Activated CD4-positive, alpha-beta T cell treated with anti-CD3 and anti-CD28 coated beads for 4 hours (primary cell): ENCODE results near the gene SLC6A19.

Experiments
- DNase-seq, 2 donors: peaks; one replicate each; pipeline ENCODE4 v3.0.0-alpha.2; 2020

SLC6A19 gene

GRCh38 chr5:1211701-1212100 is 10.3 kb downstream of the SLC6A19 start:
- no peak for DNase-seq

DNA sequence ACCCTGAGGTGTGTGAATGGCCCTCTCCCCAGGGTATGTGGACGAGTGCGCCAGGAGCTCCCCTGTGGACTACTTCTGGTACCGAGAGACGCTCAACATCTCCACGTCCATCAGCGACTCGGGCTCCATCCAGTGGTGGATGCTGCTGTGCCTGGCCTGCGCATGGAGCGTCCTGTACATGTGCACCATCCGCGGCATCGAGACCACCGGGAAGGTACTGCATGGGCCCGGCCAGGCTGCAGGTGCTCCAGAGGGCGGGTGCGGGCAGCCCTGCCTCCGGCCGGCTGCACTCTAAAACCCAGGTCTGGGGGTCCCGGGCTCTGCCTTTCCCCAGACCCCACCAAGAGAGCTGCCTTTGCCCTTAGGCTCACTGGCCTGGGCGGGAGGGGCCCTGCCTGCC is 10.9 kb downstream of the SLC6A19 start:
- no peak for DNase-seq

- no peak for DNase-seq
These were observed 11.5 kb downstream of the SLC6A19 start for GRCh38 chr5:1212881-1213280.

DNA sequence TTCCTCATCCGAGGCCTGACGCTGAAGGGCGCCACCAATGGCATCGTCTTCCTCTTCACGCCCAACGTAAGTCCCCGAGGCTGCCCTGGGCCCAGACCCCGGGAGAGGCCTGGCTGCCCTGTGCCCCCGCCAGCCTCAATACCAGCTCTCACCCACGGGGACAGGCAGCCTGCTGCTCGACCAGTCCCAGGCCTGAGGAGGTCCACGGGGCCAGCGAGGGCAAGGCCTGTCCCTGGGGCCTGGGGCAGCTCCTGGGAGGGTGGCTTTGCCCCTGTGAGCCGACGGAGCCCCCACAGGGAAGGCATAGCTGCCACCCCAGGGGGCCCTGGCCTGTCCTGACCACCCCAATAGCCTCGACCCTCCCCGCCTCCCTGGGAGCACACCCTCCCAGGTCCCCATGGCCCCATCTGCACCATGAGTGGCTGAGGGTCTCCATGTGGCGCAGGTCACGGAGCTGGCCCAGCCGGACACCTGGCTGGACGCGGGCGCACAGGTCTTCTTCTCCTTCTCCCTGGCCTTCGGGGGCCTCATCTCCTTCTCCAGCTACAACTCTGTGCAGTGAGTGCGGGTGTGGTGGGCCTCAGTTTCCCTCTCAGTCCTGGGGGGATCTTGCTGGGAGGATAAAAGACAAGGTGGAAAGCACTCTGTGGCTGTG is 12.2 kb downstream of the SLC6A19 start:
- DNase-seq = no peak

GRCh38 chr5:1214163-1214935 is 13.0 kb downstream of the SLC6A19 start:
- DNase-seq = no peak

- no peak for DNase-seq
These were observed 13.5 kb downstream of the SLC6A19 start for GRCh38 chr5:1214936-1215220.

DNA sequence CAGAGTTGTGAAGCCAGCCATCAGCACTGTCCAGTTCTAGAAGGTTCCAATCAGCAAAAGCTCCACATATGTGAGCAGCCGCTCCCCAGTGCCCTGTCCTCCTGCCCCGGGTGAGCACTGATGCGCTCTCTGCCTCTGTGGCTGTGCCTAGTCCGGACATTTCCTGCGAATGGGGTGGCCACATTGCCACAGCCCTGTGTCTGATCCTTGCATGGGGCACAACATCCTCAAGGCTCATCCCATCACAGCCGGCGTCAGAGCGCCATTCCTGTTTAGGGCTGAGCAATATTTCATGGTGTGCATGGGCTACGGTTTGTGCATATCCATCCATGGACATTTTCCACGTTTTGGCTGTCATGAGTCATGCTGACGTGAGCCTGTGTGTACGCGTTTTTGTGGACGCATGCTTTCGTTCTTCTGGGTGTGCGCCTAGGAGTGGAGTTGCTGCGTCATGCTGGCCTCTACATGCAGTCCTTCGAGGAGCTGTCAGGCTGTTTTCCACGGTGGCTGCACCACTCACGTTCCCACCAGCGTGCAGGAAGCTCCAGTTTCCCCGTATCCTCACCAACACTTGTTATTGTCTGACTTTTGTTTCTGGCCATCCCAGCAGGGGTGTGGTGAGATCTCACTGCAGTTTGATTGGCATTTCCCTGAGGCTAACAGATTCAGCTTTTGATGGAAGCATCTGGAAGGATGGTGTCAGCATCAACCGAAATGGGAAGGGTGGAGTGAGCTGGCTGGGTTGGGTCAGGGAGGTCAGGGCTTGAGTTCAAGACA is 14.1 kb downstream of the SLC6A19 start:
- no peak for DNase-seq

- DNase-seq = no peak
These were observed 15.0 kb downstream of the SLC6A19 start for GRCh38 chr5:1216211-1216917.

GRCh38 chr5:1216918-1217295 is 15.5 kb downstream of the SLC6A19 start:
- DNase-seq = no peak

DNA sequence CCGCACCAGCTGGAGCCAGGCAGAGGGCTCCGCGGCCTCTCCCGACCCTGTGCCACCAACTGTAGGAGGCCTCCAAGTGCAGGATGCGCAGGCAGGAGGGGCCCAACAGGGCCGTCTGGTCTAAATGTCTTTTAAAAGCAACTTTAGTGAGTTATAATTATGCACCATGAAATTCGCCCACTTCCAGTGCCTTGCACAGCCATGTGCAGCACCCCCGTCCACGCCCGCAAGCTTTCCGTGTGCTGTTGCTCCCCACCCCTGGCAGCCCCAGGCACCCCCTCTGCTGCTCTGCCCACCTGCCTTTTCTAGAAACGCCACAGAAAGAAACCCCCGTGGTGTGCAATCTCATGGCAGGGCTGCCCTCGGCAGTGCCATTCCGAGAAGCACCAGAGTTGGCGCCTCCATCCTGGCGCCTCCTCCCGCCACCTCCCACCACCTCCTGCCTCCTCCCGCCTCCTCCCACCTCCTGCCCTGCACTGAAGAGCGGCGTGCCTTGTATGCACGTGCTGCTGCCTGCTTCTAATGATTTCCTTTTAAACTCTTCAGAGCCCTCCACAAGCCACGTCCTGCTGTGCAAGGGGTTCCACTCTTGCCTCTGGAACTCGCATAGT is 16.3 kb downstream of the SLC6A19 start:
- DNase-seq = no peak

DNA sequence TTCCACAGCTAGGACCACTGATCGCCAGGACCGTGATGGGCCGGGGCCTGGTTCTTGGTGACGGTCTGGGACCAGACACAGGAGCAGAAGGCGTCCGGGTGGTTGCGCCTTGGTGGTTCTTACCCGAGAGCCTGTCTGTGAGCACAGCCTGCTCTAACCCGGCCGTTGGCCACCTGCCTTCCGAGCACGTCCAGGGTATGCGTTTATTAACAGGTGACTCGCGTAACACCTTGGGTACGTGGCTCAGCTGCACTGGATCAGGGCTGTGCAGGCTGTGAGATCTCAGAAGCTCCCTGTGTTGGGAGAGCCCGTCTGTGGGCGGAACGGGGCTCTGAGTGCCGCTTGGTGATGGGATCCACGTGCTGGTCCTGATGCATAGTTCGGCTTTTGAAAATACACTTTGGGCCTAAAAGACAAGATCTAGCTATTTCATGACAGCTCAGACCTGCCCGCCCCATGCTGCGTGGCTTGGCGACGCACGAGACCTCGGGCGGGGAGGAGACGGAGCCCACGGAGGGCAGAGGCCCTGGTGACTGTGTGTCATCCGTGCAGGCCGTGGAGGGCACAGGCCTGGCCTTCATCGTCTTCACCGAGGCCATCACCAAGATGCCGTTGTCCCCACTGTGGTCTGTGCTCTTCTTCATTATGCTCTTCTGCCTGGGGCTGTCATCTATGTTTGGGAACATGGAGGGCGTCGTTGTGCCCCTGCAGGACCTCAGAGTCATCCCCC is 17.1 kb downstream of the SLC6A19 start:
- no peak for DNase-seq

- no peak for DNase-seq
These were observed 17.8 kb downstream of the SLC6A19 start for GRCh38 chr5:1219098-1219767.

DNA sequence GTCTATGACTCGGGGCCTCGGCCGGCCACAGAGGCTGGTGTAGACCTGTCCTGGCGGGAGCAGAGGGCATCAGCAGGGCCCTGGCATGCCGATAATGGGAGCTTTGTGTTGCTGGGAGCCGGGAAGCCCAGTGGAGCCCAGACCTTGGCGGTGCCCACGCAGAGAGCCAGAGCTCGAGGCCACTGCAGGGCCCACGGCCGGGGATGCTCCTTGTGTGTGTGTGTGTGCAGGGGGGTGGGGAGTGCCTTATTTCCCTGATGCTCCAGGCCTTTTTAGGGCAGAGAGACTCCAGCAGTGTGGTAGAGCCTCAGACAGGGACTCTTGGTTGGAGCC is 18.3 kb downstream of the SLC6A19 start:
- no peak for DNase-seq

- no peak for DNase-seq
These were observed 19.0 kb downstream of the SLC6A19 start for GRCh38 chr5:1220351-1220750.

- DNase-seq = no peak
These were observed 19.4 kb downstream of the SLC6A19 start for GRCh38 chr5:1220831-1221230.

- DNase-seq = no peak
These were observed 20.3 kb downstream of the SLC6A19 start for GRCh38 chr5:1221721-1222120.

- DNase-seq = no peak
These were observed 20.8 kb downstream of the SLC6A19 start for GRCh38 chr5:1222147-1222546.

DNA sequence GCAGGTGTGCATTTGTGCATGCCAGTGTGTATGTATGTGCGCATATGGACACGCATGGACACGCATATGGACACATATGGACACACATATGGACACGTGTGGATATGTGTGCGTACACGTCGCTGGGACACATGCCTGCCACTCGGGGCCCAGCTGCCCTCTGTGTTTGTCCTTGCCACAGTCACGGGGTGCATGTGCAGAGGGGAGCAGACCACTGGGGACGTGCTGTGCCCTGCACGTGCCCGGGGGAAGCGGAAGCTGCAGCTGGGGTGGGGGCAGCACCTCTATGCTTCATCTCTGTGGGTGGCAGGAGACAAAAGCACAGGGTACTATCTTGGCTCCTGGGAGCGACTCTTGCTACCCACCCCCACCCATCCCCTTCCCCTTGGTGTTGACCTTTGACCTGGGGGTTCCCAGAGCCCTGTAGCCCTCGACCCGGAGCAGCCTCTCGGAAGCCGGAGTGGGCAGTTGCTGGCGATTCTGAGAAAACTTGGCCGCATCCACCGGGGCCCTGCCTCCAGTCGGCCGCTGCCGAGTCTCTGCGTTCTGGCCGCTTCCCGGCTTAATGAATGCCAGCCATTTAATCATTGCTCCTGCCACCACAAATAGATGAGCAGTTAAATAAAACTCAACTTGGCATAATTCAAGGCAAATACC is 21.4 kb downstream of the SLC6A19 start:
- DNase-seq = no peak

DNA sequence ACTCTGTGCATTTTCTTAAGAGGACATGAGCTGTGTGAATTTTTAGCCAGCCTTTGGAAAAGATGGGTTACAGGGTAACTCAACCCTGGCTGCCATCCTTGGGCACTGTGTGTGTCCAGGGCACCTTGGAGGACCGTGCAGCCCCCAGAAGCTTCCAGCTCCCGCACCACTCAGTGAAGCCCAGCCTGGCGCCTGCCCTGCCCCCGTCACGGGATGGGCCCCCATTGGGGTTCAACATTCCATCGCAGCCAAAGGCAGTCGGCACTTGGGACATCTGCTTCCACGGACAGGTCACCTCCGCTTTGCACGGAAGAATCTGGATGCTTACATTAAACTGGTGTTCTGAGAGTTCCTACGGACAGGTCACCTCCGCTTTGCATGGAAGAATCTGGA is 21.9 kb downstream of the SLC6A19 start:
- no peak for DNase-seq

DNA sequence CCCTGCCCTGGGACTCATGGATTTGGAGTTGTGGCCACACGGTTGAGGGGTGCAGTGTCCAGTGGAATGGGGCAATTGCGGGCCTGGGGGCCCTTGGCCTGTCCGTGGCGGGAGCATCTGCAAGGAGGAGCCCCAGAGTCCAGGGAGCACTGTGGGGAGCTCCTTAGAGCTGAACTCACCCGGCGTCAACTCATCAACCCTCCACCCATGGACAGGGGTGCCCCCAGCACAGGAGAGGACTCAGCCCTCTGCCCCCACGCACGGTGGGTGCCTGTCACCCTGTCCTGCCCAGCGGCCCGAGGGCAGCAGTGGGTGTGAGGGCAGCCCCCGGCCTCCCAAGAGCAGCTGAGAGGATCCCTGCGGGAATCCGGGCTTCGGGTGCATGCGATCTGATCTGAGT is 23.2 kb downstream of the SLC6A19 start:
- no peak for DNase-seq

DNA sequence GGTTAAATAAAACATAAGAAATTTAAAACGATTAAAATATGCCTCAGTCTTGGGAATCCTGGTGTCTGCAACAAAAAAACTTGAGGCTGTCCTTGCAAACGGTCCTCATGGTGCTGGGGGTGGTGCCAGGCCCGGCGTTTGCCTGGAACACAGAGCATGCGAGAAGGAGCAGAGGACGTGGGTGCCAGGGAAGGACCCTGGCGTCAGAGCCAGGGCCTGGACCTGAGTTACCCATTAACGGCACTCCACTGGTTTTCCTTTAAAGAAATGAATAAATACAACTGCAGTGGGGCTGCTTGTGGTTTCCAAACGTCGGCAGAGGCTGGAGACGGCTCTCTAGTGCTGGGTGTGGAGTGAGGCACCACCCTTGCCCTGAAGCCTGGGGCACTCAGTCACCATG is 23.7 kb downstream of the SLC6A19 start, which contains the start of gene SLC6A18:
SLC6A18 (plus strand) TSS at position 301 of the 400 bp plus-strand sequence; CDS start at position 398, 97 bp downstream.
- DNase-seq = no peak
